ENCODE data around the gene PRR23E. TPM values are rescaled to one million over a fixed set of nuclear protein-coding genes. Genes with fewer than 3 reads are reported as not detected.
A peak's percentile ranks its signal among the peaks of the same experiment; 100 is the strongest.

PRR23E gene
- total and polyA plus RNA-seq, 12 donors: not detected

- peak overlapping the region in 1 of 5 donors; percentile 47 for H3K27ac ChIP-seq
- no peaks in the 10 kb centered on the region for H3K9me3 ChIP-seq (replicated peaks in 1 of 3)
- H3K27me3 ChIP-seq: peaks cover 4% of the 10 kb centered on the region
- TF ChIP-seq CTCF (IDR thresholded peaks at IDR 0.05) (no peak), POLR2A (IDR thresholded peaks at IDR 0.05) (no peak)
- DNase-seq: peak in 6 of 7 donors; percentile 15 to 91 (median 38)
- no peak overlapping the region for H3K4me3 ChIP-seq
- no peaks in the 10 kb centered on the region for H3K36me3 ChIP-seq (replicated peaks in 1 of 2)
- WGBS, 4 donors: 20 to 27% (median 22%) methylated on average over 18 to 22 of the region's 22 CpGs
- intact Hi-C loops (cut with DNase I): loop anchor here in 1 of 2 donors (10.0 kb wide), 1 partner anchor 188 kb away; the partner anchor contains the start of gene PLXNA1
- H3K4me1 ChIP-seq (replicated peaks in 1 of 2): no peaks in the 10 kb centered on the region
Observed at GRCh38 chr3:127172781-127173515, 20.0 kb upstream of the PRR23E start.

DNA sequence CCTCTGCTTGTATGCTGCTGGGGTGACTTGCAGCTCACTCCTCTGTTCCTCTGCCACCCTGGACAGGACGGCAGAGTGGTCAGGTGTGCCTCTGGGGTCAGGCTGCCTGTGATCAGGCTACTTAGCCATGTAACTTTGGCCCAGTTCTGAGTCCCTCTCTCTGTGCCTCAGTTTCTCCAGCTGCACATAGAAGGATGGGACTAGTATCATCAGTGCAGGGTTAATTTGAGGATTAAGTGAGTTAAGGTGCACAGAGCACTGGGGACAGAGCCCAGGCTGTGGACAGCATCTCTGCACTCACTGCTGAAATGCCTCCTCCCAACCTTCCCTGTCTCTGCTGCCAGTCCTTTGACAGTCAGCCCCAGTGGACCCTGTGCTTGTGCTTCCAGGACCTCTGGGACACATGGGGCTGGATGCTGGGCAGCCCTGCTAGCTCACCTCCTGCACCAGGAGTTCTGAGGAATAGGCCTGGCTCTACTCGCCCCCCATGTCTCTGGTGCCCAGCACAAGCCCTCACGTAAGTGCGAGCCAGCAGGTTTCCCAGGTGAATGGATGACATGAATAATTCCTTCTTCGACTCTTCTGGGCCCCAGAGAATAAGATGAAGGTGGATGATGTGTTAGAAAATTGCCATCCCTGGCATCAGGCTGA, 19.3 kb upstream of the PRR23E start:
- no peak overlapping the region for H3K4me3 ChIP-seq
- H3K4me1 ChIP-seq (replicated peaks in 1 of 2): no peaks in the 10 kb centered on the region
- H3K9me3 ChIP-seq (replicated peaks in 1 of 3): no peaks in the 10 kb centered on the region
- H3K27me3 ChIP-seq: peaks cover 4% of the 10 kb centered on the region
- WGBS, 4 donors: 62 to 82% (median 80%) methylated on average over 5 of the region's 5 CpGs
- TF ChIP-seq CTCF (IDR thresholded peaks at IDR 0.05) (no peak), POLR2A (IDR thresholded peaks at IDR 0.05) (no peak)
- DNase-seq: no peak
- no peaks in the 10 kb centered on the region for H3K36me3 ChIP-seq (replicated peaks in 1 of 2)
- intact Hi-C loops (cut with DNase I): loop anchor here in 1 of 2 donors (10.0 kb wide), 1 partner anchor 189 kb away; the partner anchor contains the start of gene PLXNA1
- no peak overlapping the region for H3K27ac ChIP-seq

GRCh38 chr3:127174284-127174683, 18.6 kb upstream of the PRR23E start:
- no peak for TF ChIP-seq CTCF (IDR thresholded peaks at IDR 0.05)
- TF ChIP-seq POLR2A (IDR thresholded peaks at IDR 0.05): no peak
- intact Hi-C loops (cut with DNase I): loop anchor here in 1 of 2 donors (10.0 kb wide), 1 partner anchor 189 kb away; the partner anchor contains the start of gene PLXNA1
- DNase-seq: no peak
- Histone ChIP-seq H3K27me3 (peaks cover 4% of the 10 kb centered on the region), H3K27ac (no peak overlapping the region), H3K4me1 (replicated peaks in 1 of 2) (no peaks in the 10 kb centered on the region), H3K9me3 (replicated peaks in 1 of 3) (no peaks in the 10 kb centered on the region), H3K36me3 (replicated peaks in 1 of 2) (no peaks in the 10 kb centered on the region), H3K4me3 (no peak overlapping the region)
- WGBS, 4 donors: 57 to 78% (median 62%) methylated on average over 3 to 4 of the region's 4 CpGs

DNA sequence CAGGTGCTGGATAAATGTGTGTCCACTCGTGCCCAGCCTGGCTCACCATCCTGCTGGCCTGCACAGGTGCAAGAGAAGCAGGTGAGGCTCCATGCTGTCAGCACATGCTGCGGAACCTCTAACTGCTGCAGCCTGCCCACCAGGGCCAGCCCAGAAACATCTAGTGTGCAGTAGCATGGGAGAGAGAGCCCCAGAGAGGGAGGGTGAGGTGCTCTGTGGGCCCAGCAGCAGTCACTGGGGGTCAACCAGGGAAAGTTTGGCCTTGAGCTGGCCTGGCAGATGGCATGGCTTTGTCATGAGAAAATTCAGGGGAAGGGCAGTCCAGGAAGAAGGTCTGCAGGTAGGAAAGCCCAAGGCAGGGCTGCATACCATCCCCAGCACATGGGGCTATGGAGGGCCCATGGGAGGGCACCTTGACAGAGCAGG, 18.2 kb upstream of the PRR23E start:
- no peaks in the 10 kb centered on the region for H3K9me3 ChIP-seq (replicated peaks in 1 of 3)
- H3K36me3 ChIP-seq (replicated peaks in 1 of 2): no peaks in the 10 kb centered on the region
- H3K4me1 ChIP-seq (replicated peaks in 1 of 2): no peaks in the 10 kb centered on the region
- no peak for TF ChIP-seq CTCF (IDR thresholded peaks at IDR 0.05)
- TF ChIP-seq POLR2A (IDR thresholded peaks at IDR 0.05): no peak
- DNase-seq: no peak
- intact Hi-C loops (cut with DNase I): loop anchor here in 1 of 2 donors (10.0 kb wide), 1 partner anchor 190 kb away; the partner anchor contains the start of gene PLXNA1
- whole genome bisulfite sequencing, 4 donors: 85 to 90% (median 85%) methylated on average over 2 of the region's 2 CpGs; no CpG with 5 or more reads in 1 of the 4 donors
- no peak overlapping the region for H3K27ac ChIP-seq
- peaks cover 4% of the 10 kb centered on the region for H3K27me3 ChIP-seq
- no peak overlapping the region for H3K4me3 ChIP-seq
